Peyer's patch (tissue), 4 donors: ENCODE data around the gene NAXE.
A peak's percentile ranks its signal among the peaks of the same experiment; 100 is the strongest.

Experiments
- POLR2A ChIP-seq, 2 donors: fragments of 450-650 bp; IDR thresholded peaks; one replicate each; pipeline ENCODE4 v1.5.1; 2017; ENCODE audit warnings: antibody characterized with exemption in 2 of 2, mild to moderate bottlenecking in 2 of 2, moderate library complexity in 2 of 2
- TF ChIP-seq, protein P1 (sequence below), 6 experiments: fragments of 450-650 bp in 4 of 6; fragments of 200-600 bp in 2 of 6; sonication (generic) in 1 of 6; IDR thresholded peaks; one replicate each; pipeline ENCODE4 v1.5.1; 2017 to 2019; ENCODE audit warnings: antibody characterized with exemption in 6 of 6, mild to moderate bottlenecking in 3 of 6, moderate library complexity in 1 of 6

DNA sequence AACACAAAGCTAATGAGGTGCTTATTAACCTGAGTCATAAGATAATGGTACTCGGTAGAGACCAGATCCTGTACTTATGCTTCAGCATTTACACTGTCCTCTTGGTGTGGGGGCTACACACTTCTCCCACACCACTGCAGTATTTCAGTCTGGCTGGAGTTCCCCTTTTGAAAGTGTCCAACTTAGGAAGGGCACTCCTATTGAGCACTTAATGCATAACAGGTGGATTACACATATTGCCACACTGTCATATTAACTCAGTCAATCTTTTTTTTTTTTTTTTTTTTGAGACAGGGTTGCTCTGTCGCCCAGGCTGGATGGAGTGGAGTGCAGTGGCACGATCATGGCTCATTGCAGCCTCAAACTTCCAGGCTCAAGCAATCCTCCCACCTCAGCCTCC is 8.2 kb downstream of the NAXE start:
- no peak for TF ChIP-seq POLR2A (IDR thresholded peaks at IDR 0.05)
- TF ChIP-seq, protein P1, sequence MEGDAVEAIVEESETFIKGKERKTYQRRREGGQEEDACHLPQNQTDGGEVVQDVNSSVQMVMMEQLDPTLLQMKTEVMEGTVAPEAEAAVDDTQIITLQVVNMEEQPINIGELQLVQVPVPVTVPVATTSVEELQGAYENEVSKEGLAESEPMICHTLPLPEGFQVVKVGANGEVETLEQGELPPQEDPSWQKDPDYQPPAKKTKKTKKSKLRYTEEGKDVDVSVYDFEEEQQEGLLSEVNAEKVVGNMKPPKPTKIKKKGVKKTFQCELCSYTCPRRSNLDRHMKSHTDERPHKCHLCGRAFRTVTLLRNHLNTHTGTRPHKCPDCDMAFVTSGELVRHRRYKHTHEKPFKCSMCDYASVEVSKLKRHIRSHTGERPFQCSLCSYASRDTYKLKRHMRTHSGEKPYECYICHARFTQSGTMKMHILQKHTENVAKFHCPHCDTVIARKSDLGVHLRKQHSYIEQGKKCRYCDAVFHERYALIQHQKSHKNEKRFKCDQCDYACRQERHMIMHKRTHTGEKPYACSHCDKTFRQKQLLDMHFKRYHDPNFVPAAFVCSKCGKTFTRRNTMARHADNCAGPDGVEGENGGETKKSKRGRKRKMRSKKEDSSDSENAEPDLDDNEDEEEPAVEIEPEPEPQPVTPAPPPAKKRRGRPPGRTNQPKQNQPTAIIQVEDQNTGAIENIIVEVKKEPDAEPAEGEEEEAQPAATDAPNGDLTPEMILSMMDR (IDR thresholded peaks at IDR 0.05), result peak in 1 of 6 experiments; percentile 21
